Muscle layer of colon (tissue), 2 donors: ENCODE results near the gene PPARA.
A peak's percentile ranks its signal among the peaks of the same experiment; 100 is the strongest.

Experiments used
- H3K27ac ChIP-seq: one replicate; pipeline ENCODE4 v1.7.0; 2013; ENCODE audit warnings: low read depth, mild to moderate bottlenecking, low read length, moderate library complexity
- H3K27me3 ChIP-seq, 2 donors: one replicate each; pipeline ENCODE4 v1.7.0; 2013; ENCODE audit warnings: low read length in 2 of 2, mild to moderate bottlenecking in 2 of 2; ENCODE audit not compliant: insufficient read depth in 2 of 2, control insufficient read depth in 1 of 2
- H3K36me3 ChIP-seq: one replicate; pipeline ENCODE4 v1.7.0; 2013; ENCODE audit warnings: mild to moderate bottlenecking, low read length; ENCODE audit not compliant: insufficient read depth
- H3K4me1 ChIP-seq: one replicate; pipeline ENCODE4 v1.7.0; 2013; ENCODE audit warnings: mild to moderate bottlenecking, low read length; ENCODE audit not compliant: insufficient read depth
- H3K4me3 ChIP-seq, 2 donors: one replicate each; pipeline ENCODE4 v1.7.0; 2013; ENCODE audit warnings: low read length in 2 of 2, low read depth in 1 of 2, mild to moderate bottlenecking in 1 of 2, moderate library complexity in 1 of 2
- H3K9ac ChIP-seq: one replicate; pipeline ENCODE4 v1.7.0; 2013; ENCODE audit warnings: low read length
- H3K9me3 ChIP-seq: one replicate; pipeline ENCODE4 v1.7.0; 2013; ENCODE audit warnings: mild to moderate bottlenecking, low read length
- donor health status: abdominal sarcoma.
- donor health status: Adenocarcinoma of cecum.

The PPARA gene

GRCh38 chr22:46150655-46151477, 540 bp downstream of the PPARA start:
- no peaks in the 10 kb centered on the region for H3K9me3 ChIP-seq
- peaks cover 4% of the 10 kb centered on the region for H3K36me3 ChIP-seq
- peak overlapping the region; percentile 71 to 93 for H3K4me3 ChIP-seq
- H3K27me3 ChIP-seq = no peaks in the 10 kb centered on the region
- peak overlapping the region; percentile 63 for H3K27ac ChIP-seq
- H3K9ac ChIP-seq = no peak overlapping the region
- peaks cover 14% of the 10 kb centered on the region for H3K4me1 ChIP-seq

GRCh38 chr22:46153930-46154329, 3.6 kb downstream of the PPARA start:
- Histone ChIP-seq H3K36me3 (peaks cover 10% of the 10 kb centered on the region), H3K27me3 (no peaks in the 10 kb centered on the region), H3K4me1 (peaks cover 14% of the 10 kb centered on the region), H3K9me3 (no peaks in the 10 kb centered on the region), H3K27ac (no peak overlapping the region), H3K4me3 (no peak overlapping the region), H3K9ac (no peak overlapping the region)

GRCh38 chr22:46156031-46156430, 5.7 kb downstream of the PPARA start:
- Histone ChIP-seq H3K36me3 (peaks cover 10% of the 10 kb centered on the region), H3K27me3 (no peaks in the 10 kb centered on the region), H3K4me3 (no peak overlapping the region), H3K9ac (no peak overlapping the region), H3K9me3 (no peaks in the 10 kb centered on the region), H3K27ac (no peak overlapping the region), H3K4me1 (peaks cover 14% of the 10 kb centered on the region)

DNA sequence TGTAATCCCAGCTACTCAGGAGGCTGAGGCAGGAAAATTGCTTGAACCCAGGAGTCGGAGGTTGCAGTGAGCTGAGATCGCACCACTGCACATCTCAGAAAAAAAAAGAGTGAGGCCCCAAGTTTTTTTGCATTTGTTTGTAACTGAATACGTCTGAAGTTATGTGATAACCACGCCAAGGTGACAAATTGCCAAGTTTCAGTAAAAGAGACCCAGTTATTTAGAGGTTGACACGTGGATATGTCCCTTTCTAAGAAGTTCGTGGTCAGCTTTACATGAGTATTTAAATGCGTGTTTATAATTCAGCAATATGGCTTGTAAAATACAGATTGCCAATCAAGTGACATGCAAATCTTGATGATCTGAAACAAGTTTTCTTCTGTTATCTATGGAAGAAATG, 8.0 kb downstream of the PPARA start:
- no peak overlapping the region for H3K9ac ChIP-seq
- no peaks in the 10 kb centered on the region for H3K27me3 ChIP-seq
- H3K9me3 ChIP-seq = no peaks in the 10 kb centered on the region
- H3K4me3 ChIP-seq = no peak overlapping the region
- H3K27ac ChIP-seq = no peak overlapping the region
- peaks cover 10% of the 10 kb centered on the region for H3K36me3 ChIP-seq
- no peaks in the 10 kb centered on the region for H3K4me1 ChIP-seq

- Histone ChIP-seq H3K27me3 (no peaks in the 10 kb centered on the region), H3K27ac (no peak overlapping the region), H3K9me3 (no peaks in the 10 kb centered on the region), H3K9ac (no peak overlapping the region), H3K36me3 (peaks cover 10% of the 10 kb centered on the region), H3K4me3 (no peak overlapping the region), H3K4me1 (no peaks in the 10 kb centered on the region)
These were observed 8.9 kb downstream of the PPARA start for GRCh38 chr22:46159212-46159611.

GRCh38 chr22:46159777-46160176, 9.5 kb downstream of the PPARA start:
- Histone ChIP-seq H3K4me3 (no peak overlapping the region), H3K9me3 (no peaks in the 10 kb centered on the region), H3K27ac (no peak overlapping the region), H3K9ac (no peak overlapping the region), H3K27me3 (no peaks in the 10 kb centered on the region), H3K4me1 (no peaks in the 10 kb centered on the region), H3K36me3 (peaks cover 10% of the 10 kb centered on the region)

DNA sequence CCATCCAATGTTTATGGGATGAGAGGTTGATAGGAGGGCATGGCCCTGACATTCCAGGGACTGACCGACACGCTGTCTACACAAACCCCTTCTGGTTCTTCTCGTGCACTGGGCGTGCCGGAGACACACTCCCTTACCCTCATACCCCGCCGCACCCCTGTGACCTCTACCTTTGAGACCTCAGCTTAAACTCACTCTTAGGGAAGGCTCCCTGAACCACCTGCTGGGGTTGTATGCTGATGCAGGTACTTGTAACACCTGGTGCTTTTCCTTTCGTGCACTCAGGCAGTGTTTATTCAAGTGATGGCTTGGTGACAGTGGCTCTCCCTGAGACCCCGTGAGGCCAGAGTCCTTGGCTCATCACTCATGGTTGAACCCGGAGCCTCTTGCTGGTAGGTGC, 12.0 kb downstream of the PPARA start:
- no peak overlapping the region for H3K4me3 ChIP-seq
- no peaks in the 10 kb centered on the region for H3K27me3 ChIP-seq
- no peaks in the 10 kb centered on the region for H3K4me1 ChIP-seq
- H3K9ac ChIP-seq = no peak overlapping the region
- no peak overlapping the region for H3K27ac ChIP-seq
- H3K36me3 ChIP-seq = no peaks in the 10 kb centered on the region
- no peaks in the 10 kb centered on the region for H3K9me3 ChIP-seq

DNA sequence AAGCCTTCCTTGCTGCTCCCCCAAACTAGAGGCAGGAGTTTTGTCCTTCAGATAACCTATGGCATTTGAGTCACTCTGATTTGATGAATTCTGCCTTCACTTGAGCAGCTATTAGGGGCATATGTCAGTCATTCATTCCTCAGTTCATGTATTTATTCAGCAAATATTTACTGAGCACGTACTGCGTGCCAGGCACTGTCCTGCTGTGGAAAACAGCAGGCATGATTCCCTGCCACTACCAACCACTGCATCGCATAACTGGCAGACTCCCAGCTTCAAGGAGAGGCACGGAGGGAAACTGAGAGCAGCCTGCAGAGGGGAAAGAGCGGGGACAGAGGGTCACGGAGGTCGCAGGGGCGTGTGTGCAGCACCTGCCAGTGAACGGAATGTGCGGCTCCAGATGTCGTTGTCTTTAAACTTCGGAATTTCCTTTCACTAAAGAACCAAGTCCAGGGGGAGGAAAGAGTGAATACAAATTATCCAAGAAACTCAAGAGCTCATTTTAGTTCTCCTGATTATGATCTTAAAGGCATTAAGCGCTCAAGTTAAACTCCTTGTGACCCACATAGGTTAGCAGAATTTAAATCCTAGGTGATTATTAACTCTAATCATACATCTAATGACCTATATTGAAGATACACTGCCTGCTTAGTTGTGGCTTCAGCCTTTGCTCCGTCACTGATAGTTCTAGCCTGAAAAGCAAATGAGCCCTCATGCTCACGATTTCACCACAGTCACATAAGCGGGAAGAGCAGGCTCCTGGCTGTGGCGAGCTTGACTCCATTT, 12.6 kb downstream of the PPARA start:
- Histone ChIP-seq H3K36me3 (no peaks in the 10 kb centered on the region), H3K9ac (no peak overlapping the region), H3K27me3 (no peaks in the 10 kb centered on the region), H3K9me3 (no peaks in the 10 kb centered on the region), H3K4me1 (no peaks in the 10 kb centered on the region), H3K27ac (no peak overlapping the region), H3K4me3 (no peak overlapping the region)

- Histone ChIP-seq H3K4me3 (no peak overlapping the region), H3K27ac (no peak overlapping the region), H3K36me3 (no peaks in the 10 kb centered on the region), H3K4me1 (no peaks in the 10 kb centered on the region), H3K9me3 (no peaks in the 10 kb centered on the region), H3K27me3 (no peaks in the 10 kb centered on the region), H3K9ac (no peak overlapping the region)
These were observed 13.2 kb downstream of the PPARA start for GRCh38 chr22:46163557-46163888.

GRCh38 chr22:46165977-46166376, 15.7 kb downstream of the PPARA start:
- Histone ChIP-seq H3K4me1 (peaks cover 5% of the 10 kb centered on the region), H3K36me3 (no peaks in the 10 kb centered on the region), H3K9ac (no peak overlapping the region), H3K27ac (no peak overlapping the region), H3K27me3 (no peaks in the 10 kb centered on the region), H3K4me3 (no peak overlapping the region), H3K9me3 (no peaks in the 10 kb centered on the region)

DNA sequence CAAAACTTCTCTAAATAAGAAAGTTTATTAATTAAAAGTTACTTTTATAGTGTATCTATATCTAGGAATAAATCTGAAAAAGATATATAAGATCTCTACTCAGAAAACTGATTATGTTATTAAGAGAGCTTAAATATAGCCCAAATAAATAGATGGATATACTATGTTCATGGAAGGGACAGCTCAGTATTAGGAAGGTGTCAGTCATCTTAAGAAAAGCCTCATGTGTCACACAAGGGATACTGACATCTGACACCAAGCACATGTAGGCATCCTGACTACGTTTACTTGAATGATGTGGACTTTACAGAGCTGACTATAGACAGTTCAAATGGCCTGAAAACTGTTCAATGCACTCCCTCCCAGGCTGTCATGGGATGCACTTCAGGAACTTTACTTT, 19.3 kb downstream of the PPARA start:
- Histone ChIP-seq H3K27me3 (no peaks in the 10 kb centered on the region), H3K4me3 (no peak overlapping the region), H3K9me3 (no peaks in the 10 kb centered on the region), H3K36me3 (no peaks in the 10 kb centered on the region), H3K27ac (no peak overlapping the region), H3K4me1 (peaks cover 10% of the 10 kb centered on the region), H3K9ac (no peak overlapping the region)
